ENCODE measurements around the gene ZNF146. TPM values are rescaled to one million over a fixed set of nuclear protein-coding genes. Genes with fewer than 3 reads are reported as not detected.

Gene ZNF146
- total RNA-seq = 50.8 and 67.6 TPM in 2 replicates

DNA sequence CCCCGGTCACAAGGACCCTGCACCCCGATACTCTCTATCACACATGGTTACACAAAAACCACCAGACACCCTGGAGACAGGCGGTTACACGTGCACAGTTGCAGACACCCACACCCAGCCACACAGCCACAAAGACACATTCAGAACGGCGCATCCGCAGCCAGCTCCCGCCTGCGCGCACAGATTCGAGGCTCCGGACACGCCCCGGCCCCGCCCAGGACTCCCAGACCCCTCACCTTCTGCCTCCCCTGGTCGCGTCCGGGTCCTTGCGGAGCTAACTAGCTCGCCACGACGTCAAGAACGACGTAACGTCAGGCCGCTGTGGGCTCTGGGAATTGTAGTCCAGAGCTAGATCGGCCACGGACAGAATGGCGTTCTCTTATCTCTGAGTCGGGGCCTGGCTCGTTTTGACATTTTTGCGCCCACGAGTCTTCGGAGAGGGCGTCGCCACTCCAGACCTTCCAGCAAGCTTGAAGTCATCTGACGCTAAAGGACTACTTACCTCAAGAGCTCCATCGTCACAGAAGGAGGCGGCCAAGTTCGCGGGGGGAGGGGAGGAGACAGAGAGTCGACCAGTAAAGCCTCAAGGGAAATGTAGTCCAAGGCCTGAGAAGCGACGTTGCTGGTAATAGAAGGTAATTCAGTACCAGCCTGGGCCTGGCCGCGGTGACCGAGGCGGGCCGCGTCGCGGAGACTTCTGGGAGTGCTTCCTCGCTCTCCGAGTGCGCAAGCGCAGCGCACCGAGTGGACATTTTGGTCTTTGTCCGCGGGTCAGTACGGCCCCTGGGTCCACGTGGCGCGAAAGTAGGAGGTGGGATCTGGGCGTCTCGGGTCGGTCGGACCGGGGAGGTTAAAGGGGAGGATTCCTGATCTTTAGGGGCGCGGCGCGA lies at the start of gene ZNF146, which contains the start of gene ZNF565:
Gene ZNF146 (plus strand): TSS at position 721 of the 890 bp plus-strand sequence. CDS start 21,335 bp downstream, outside the sequence.
Gene ZNF565 (minus strand): TSS at position 280 of the 890 bp plus-strand sequence. CDS start 12,680 bp downstream, outside the sequence.

Other genes with a start within 250 kb of the ZNF146 start
- gene SDHAF1, start 219.9 kb upstream of the ZNF146 start, total RNA-seq = 20.0 and 20.5 TPM in 2 replicates
- gene SYNE4, start 206.3 kb upstream of the ZNF146 start, total RNA-seq = 0.15 and 0.17 TPM in 2 replicates
- 23.7 and 29.6 TPM in 2 replicates for gene ALKBH6, start 200.9 kb upstream of the ZNF146 start, total RNA-seq
- gene CLIP3, start 182.2 kb upstream of the ZNF146 start, total RNA-seq = 5.5 and 6.7 TPM in 2 replicates
- gene THAP8, start 160.8 kb upstream of the ZNF146 start, total RNA-seq = 7.6 and 7.7 TPM in 2 replicates
- gene WDR62, start 160.2 kb upstream of the ZNF146 start, total RNA-seq = 12.2 and 12.9 TPM in 2 replicates
- gene OVOL3, start 104.0 kb upstream of the ZNF146 start, total RNA-seq = not detected in 2 replicates
- 74.6 and 100 TPM in 2 replicates for gene POLR2I, start 100.2 kb upstream of the ZNF146 start, total RNA-seq
- 422 and 426 TPM in 2 replicates for gene TBCB, start 99.6 kb upstream of the ZNF146 start, total RNA-seq
- 402 and 424 TPM in 2 replicates for gene CAPNS1, start 75.0 kb upstream of the ZNF146 start, total RNA-seq
- gene COX7A1, start 62.7 kb upstream of the ZNF146 start, total RNA-seq = 6.6 and 13.5 TPM in 2 replicates
- gene ZNF565, start 441 bp upstream of the ZNF146 start, total RNA-seq = 1.7 and 1.9 TPM in 2 replicates
- 0.84 and 1.0 TPM in 2 replicates for gene ZFP14, start 164.1 kb downstream of the ZNF146 start, total RNA-seq
- 1.8 and 2.4 TPM in 2 replicates for gene ZFP82, start 203.5 kb downstream of the ZNF146 start, total RNA-seq